GM18508 (cell line): ENCODE measurements around the gene TAX1BP3.

Experiments
- ATAC-seq: cut with Tn5 transposase; IDR thresholded peaks from one replicate; pipeline ENCODE4 v1.9.1; 2021; ENCODE audit warnings: moderate number of reproducible peaks; ENCODE audit not compliant: insufficient read depth, unreplicated experiment

The TAX1BP3 gene

DNA sequence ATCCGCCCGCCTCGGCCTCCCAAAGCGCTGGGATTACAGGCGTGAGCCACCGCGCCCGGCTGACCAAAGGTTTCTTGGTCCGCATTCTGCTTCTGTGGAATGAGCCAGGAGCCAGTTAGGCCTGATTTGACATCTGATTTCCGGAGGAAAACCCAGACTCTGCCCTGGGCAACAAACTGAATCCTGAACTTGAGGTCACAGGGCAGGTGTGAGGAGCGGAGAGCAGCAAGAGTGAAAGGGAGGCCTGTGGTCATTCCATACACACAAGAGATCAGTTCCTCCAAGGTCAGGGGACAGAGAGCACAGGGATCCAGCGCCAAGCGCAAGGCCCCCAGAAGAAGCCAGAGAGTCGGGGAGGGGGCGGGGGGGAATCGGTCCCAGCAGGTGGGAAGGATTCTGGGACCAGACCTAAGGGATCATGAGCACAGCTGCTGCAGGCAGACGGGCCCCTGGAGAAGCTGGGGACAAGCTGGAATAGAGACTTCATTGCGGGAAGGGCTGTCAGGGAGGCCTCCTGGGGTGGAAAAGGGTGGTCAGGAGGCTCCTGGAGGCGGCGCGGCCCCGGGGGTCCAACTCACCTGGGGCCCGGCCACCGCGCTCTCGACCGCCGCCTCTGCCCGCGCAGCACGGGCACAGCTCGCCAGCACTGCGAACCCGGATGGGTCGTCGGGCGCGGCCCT, 32.8 kb downstream of the TAX1BP3 start:
- ATAC-seq = no peak

DNA sequence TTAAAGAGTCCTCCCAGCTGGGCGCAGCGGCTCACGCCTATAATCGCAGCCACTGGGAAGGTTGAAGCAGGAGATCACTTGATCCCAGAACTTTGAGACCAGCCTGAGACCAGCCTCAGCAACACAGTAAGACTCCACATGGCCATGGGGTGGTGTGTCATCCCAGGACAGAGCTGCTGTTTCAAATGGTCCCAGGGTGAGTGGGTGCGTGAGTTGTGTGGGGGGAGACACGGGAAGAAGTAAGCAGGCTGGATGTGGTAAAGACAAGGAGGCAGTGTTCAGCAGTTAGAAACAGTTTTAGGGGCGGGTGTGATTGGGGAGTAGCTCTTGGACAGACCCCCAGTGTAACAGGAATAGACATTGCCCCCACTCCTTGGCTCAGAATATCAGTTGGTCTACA, 36.1 kb downstream of the TAX1BP3 start:
- no peak for ATAC-seq

DNA sequence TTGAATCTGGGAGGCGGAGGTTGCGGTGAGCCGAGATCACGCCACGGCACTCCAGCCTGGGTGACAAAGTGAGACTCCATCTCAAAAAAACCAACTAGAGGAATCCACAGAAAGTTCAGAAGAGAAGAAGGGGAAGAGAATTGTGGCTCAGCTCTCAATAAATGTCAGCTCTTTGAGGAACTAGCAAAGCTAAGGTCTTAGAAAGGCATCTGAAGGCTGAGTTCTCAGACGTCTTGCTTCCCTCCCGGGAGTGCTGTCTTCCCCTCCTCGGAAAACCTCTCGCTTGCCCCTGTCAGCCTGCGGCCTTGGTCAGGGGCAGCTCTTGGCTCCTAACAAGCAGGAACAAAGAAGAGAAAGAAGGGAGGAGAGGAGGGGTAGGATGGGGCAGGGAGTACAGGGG, 37.6 kb downstream of the TAX1BP3 start:
- ATAC-seq = no peak

DNA sequence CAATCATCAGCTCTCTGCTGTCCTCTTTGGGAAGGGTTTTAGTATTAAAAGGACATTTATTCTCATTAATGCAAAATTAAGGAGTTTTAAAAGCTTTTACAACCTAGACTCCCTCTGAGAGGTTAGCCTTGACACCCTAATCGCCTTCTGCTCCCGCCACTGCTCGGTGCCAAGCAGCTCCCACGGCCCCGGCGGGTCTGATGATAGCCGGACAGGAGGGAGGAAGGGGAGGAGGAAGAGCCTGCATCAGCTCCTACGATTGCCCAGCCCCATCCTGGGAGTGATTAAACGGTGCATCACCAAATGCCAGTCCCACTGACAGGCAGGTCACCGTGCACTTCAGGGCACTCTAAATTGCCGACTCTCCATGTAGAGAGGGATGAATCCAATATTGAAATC, 40.6 kb downstream of the TAX1BP3 start:
- no peak for ATAC-seq

DNA sequence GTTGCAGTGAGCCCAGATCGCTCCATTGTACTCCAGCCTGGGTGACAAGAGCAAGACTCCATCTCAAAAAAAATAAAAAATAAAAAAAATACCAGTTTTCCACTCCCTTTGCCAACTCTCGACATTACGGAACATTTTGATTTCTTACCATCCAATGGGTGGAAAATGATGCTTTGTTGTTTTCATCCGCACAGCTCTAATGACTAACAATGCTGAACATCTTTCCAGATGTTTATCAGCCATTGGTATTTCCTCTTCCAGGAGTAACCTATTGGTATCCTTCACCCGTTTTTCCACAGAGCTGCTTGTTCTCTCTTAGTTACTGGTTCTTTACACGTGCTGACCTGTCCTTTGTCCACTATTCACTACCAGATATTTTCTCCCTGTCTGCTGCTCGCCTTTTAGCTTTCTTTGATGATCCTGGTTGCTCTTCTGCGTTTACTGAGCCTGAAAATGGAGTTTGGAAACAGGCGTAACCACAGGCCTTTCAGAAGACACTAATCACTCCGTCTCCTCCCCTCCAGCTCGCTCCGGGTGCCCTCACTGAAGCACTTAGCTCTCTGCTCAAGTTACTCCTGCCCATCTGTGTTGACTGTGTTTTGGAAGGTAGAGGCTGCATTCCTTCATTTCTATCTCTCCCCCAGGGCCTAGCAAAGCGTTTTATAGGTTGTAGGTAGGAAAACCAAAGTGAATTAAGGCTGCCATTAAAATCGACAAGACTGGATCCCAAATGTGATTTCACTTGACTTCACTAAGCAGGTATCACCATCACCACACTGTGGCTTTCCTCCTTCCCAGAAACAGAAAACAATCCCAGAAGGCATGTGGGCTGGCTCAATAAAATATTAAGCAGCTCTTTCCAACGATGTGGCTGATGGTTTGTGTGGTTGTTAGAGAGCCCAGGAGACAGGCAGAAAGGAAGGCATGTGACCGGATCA, 41.3 kb downstream of the TAX1BP3 start:
- ATAC-seq = no peak

DNA sequence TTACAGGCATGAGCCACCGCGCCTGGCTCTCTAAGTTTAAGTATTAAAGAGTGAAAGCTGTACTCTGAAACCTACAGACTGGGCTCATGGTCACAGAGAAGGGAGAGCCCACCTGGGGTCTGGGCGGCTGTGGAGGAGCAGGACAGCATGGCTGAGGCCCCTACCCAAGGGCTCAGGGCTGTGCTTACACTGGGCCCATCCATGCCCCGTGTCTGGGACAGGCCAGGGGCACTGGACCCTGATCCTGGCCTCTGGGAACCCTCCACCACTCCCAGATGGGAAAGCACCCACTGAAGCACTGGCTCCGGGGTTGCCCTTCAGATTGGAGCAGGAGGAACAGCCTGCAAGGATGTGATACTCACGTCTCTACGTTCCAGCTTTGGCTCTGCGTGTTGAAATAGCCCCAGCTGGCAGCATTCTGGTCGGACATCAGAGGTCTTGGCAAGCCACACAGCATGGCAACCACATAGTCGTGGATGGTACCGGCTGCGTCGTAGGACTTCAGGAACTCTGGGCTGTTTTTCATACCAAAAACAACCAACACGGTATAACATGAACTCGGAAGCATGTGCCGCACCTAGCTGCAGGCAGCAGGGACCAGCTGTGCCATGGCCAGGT, 45.3 kb downstream of the TAX1BP3 start:
- ATAC-seq = no peak

DNA sequence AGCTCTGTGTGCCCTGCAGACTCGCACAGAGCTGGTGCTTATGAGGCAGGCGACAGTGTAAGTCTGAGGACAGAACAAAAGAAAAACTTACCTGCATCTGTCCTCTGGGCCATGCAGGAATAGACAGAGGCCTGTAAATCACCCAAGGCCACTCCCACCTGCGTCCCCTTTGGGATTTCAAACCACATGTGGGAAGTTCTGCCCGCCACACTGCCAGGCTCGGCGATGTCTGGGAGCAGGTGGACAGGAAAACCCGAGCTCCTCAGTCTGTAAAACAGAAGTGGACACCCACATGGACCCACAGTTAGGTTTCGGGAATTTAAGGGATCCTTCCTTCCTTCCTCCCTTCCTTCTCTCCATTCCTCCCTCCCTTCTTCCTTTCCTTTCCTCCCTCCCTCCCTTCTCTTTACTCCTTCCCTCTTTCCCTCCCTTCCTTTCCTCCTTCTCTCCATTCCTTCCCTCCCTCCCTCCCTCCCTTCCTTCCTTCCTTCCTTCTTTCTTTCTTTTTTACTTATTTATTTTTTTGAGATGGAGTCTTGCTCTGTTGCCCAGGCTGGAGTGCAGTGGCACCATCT, 47.1 kb downstream of the TAX1BP3 start:
- no peak for ATAC-seq

DNA sequence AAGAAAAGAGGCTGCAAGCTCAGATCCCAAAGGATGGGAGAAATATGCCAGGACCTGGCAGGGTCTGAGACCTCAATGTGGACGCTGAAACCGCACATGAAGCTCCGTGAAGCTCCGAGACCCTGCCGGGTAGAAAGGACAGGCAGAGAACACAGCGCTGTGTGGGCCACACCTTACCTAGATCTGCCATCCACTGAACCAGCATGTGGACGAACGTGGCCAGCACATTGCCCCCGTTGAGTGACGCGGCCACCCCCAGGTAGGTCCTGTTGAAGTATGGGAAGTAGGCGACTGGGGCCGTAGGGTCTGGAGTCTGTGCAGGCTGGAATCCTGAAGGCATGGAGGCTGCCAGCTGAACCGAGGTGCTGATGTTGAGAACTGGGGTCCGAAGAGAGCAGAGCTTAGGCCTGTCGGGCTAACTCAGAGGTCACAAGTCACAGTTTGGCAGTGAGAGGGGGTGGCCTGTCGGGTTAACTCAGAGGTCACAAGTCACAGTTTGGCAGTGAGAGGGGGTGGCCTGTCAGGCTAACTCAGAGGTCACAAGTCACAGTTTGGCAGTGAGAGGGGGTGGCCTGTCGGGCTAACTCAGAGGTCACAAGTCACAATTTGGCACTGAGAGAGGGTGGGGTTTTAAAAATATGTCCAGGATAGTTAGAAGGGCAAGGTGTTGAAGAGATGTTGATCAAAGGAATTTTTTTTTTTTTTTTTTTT, 53.1 kb downstream of the TAX1BP3 start:
- no peak for ATAC-seq

DNA sequence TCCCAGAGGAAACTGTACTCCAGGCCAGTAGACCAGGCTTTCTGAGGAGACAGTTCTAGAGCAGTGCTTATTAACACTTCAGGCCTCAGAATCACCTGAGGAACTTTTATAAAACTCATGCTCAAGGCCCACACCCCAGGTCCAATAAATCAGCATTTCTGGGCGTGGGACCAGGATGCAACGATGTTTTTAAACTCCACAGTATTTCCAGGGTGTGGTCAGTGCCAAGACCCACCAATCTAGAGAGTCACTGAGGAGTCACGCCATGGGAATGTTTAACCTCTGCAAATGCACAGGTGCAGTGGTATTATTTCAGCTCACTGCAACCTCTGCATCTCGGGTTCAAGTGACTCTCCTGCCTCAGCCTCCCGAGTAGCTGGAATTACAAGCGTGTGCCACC, 55.3 kb downstream of the TAX1BP3 start:
- no peak for ATAC-seq
